GM19043 (cell line): Measurements from ENCODE around the gene PRDX1.
"Not testable (repeated sequence)": the region's sequence is repeated elsewhere in the genome, so short reads cannot be mapped to it uniquely, and the experiment has no call there.

Experiments
- ATAC-seq: cut with Tn5 transposase; IDR thresholded peaks from one replicate; pipeline ENCODE4 v1.9.1; 2021; ENCODE audit warnings: low read depth; ENCODE audit not compliant: unreplicated experiment

PRDX1 gene

DNA sequence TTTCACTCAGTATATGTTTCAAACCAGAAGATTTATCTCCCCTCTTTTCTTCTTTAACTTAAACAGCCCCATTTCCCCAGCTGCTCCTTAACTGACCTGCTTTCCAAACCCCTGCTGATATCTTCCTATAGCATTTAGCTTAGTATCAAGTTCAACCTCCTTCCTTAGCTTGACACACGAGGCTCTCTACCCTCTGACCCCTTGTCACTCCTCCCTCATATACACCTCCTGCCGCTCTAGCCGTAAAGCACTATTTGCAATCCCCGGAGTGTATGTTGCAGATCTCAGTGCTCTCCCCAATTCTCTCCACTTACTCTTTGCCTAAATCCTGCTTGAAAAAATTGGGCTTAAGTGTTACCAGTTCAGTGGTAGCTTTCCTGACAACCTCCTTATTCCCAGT is 15.2 kb upstream of the PRDX1 start:
- no peak for ATAC-seq

- no peak for ATAC-seq
Measured at GRCh38 chr1:45535988-45536766, 14.5 kb upstream of the PRDX1 start.

GRCh38 chr1:45531873-45532272 is 10.2 kb upstream of the PRDX1 start:
- no peak for ATAC-seq

GRCh38 chr1:45530632-45531135 is 9.0 kb upstream of the PRDX1 start:
- no peak for ATAC-seq

- ATAC-seq: no peak
Measured at GRCh38 chr1:45526135-45526644, 4.5 kb upstream of the PRDX1 start.

- not testable (repeated sequence) for ATAC-seq
Measured at GRCh38 chr1:45523975-45524374, 2.3 kb upstream of the PRDX1 start.

GRCh38 chr1:45523516-45523915 is 1.8 kb upstream of the PRDX1 start:
- ATAC-seq: not testable (repeated sequence)

DNA sequence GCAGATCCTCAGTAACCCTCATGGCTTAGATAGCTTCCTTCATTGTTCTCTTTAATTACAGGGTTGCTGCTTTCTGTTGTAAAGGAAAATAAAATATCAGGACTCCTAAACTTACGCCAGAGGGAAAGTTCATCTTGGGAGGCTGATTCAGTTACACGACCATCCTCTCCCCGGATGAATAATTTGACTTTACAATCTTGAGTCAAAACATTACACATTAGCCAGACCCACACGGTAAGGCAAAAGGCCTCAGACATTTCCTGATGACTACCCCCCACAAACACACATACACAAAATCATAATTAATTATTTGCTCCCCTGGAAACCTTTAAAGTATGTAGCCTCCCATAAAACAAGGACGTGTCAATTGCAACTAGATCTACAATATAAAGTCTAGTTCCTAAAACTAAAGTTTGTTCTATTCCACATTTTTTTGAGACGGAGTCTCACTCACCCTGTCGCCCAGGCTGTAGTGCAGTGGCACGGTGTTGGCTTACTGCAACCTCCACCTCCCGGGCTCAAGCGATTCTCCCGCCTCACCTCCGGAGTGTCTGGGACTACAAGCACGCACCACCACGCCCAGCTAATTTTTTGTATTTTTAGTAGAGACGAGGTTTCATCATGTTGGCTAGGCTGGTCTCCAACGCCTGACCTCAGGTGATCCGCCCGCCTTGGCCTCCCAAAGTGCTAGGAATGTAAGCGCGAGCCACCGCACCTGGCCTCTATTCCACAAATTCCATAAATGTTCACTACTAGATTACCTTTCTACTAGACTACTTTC is 830 bp upstream of the PRDX1 start:
- ATAC-seq: no peak

- ATAC-seq: not testable (repeated sequence)
Measured at GRCh38 chr1:45519774-45520173, 1.9 kb downstream of the PRDX1 start.

- no peak for ATAC-seq
Measured at GRCh38 chr1:45518910-45519309, 2.8 kb downstream of the PRDX1 start.

DNA sequence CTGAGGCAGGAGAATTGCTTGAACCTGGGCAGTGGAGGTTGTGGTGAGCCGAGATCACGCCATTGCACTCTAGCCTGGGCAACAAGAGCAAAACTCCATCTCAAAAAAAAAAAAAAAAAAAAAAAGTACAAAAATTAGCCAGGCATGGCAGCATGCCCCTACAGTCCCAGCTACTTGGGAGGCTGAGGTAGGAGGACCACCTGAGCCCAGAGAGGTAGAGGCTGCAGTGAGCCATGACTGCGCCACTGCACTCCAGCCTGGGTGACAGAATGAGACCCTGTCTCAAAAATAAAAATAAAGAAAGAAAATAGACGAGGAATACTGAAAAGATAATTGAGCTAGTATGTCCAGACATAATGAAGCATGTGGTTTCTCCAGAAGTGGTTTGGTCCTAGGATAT is 3.3 kb downstream of the PRDX1 start:
- not testable (repeated sequence) for ATAC-seq

GRCh38 chr1:45516465-45516864 is 5.2 kb downstream of the PRDX1 start:
- ATAC-seq: no peak

GRCh38 chr1:45516036-45516435 is 5.6 kb downstream of the PRDX1 start:
- no peak for ATAC-seq

DNA sequence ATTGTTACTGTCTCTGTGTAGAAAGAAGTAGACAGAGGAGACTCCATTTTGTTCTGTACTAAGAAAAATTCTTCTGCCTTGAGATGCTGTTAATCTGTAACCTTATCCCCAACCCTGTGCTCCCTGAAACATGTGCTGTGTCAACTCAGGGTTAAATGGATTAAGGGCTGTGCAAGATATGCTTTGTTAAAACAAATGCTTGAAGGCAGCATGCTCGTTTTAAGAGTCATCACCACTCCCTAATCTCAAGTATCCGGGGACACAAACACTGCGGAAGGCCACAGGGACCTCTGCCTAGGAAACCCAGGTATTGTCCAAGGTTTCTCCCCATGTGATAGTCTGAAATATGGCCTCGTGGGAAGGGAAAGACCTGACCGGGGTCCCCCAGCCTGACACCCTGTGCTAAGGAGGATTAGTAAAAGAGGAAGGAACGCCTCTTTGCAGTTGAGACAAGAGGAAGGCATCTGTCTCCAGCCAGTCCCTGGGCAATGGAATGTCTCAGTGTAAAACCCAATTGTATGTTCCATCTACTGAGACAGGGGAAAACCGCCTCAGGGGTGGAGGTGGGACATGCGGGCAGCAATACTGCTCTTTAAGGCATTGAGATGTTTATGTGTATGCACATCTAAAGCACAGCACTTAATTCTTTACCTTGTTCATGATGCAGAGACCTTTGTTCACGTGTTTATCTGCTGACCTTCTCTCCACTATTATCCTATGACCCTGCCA is 8.0 kb downstream of the PRDX1 start:
- ATAC-seq: not testable (repeated sequence)

GRCh38 chr1:45512641-45513054 is 9.0 kb downstream of the PRDX1 start:
- no peak for ATAC-seq

DNA sequence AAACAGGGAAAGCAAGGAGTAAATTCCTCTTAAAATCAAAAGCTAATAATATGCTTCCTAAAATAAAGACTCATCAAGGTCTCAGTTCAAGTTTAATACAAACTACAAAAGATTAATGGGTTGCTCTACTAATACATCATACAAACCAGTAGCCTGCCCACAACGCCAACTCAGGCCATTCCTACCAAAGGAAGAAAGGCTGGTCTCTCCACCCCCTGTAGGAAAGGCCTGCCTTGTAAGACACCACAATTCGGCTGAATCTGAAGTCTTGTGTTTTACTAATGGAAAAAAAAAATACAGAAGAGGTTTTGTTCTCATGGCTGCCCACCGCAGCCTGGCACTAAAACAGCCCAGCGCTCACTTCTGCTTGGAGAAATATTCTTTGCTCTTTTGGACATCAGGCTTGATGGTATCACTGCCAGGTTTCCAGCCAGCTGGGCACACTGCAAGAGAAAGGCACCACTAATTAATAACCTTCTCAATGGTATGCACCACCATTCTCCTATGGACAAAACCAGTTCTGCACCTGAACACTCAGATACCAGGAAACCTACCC is 10.6 kb downstream of the PRDX1 start:
- no peak for ATAC-seq

GRCh38 chr1:45510036-45510971 is 11.4 kb downstream of the PRDX1 start:
- no peak for ATAC-seq

GRCh38 chr1:45508295-45509151 is 13.2 kb downstream of the PRDX1 start:
- ATAC-seq: no peak
